Transverse colon (tissue), 4 donors: ENCODE measurements around the gene VPS9D1. TPM values are rescaled to one million over a fixed set of nuclear protein-coding genes. Genes with fewer than 3 reads are reported as not detected.
A peak's percentile ranks its signal among the peaks of the same experiment; 100 is the strongest.
"Not testable (repeated sequence)": the region's sequence is repeated elsewhere in the genome, so short reads cannot be mapped to it uniquely, and the experiment has no call there.

Experiments
- DNase-seq: peaks from one replicate; pipeline ENCODE4 v3.0.0-alpha.2; 2019
- H3K27ac ChIP-seq, 4 donors: fragments of 200-600 bp; sonication (generic); 2 replicates each; pipeline ENCODE4 v1.5.1; 2016 to 2018; ENCODE audit warnings: inconsistent platforms in 4 of 4
- H3K27me3 ChIP-seq: fragments of 200-600 bp; sonication (generic); 2 replicates; pipeline ENCODE4 v1.5.1; 2017; ENCODE audit warnings: inconsistent platforms
- H3K36me3 ChIP-seq, 4 donors: fragments of 200-600 bp; sonication (generic); 2 replicates each; pipeline ENCODE4 v1.5.1; 2017 to 2019; ENCODE audit warnings: inconsistent platforms in 4 of 4
- H3K4me1 ChIP-seq, 4 donors: fragments of 200-600 bp; sonication (generic); 2 replicates each; pipeline ENCODE4 v1.5.1; 2017 to 2020; ENCODE audit warnings: inconsistent platforms in 4 of 4
- H3K4me3 ChIP-seq, 4 donors: fragments of 200-600 bp; sonication (generic); 1 replicate in 1 of 4; 2 replicates in 3 of 4; pipeline versions ENCODE4 v1.5.1 to v1.6.1; 2017 to 2019; ENCODE audit warnings: inconsistent platforms in 4 of 4
- H3K9me3 ChIP-seq, 2 donors: fragments of 200-600 bp; sonication (generic); 2 replicates each; pipeline ENCODE4 v1.5.1; 2017 to 2019; ENCODE audit warnings: inconsistent platforms in 2 of 2
- CTCF ChIP-seq, 5 experiments: fragments of 200-600 bp in 3 of 5; fragments of 450-650 bp in 2 of 5; sonication (generic) in 3 of 5; IDR thresholded peaks; 1 replicate in 2 of 5; 2 replicates in 3 of 5; pipeline ENCODE4 v1.5.1; 2016 to 2017; ENCODE audit warnings: antibody characterized with exemption in 5 of 5, inconsistent platforms in 3 of 5, mild to moderate bottlenecking in 2 of 5, moderate library complexity in 1 of 5
- EP300 ChIP-seq: sonication (generic); formaldehyde crosslinking; IDR thresholded peaks from one replicate; pipeline ENCODE4 v1.6.1; 2017; ENCODE audit warnings: antibody characterized with exemption, low read depth
- POLR2A ChIP-seq: fragments of 450-650 bp; IDR thresholded peaks from one replicate; pipeline ENCODE4 v1.6.1; 2016; ENCODE audit warnings: antibody characterized with exemption, mild to moderate bottlenecking, moderate library complexity
- POLR2AphosphoS5 ChIP-seq, 3 donors: sonication (generic); formaldehyde crosslinking; IDR thresholded peaks; one replicate each; pipeline ENCODE4 v1.6.1; 2016; ENCODE audit warnings: antibody characterized with exemption in 3 of 3
- WGBS, 2 donors: methylation state at CpG; one replicate each; pipeline ENCODE4 v1.1.5; 2018; ENCODE audit warnings: low coverage in 1 of 2; 5-methylcytosine and 5-hydroxymethylcytosine counted together
- in situ Hi-C, 4 donors: fragments of 200-750 bp; cut with MboI; loops; one replicate each; pipeline versions ENCODE4 v1.15.0 to v1.15.1; 2017; ENCODE audit warnings: low sequenced_read_pairs in 3 of 4, low pct_ligation_motif_present in 1 of 4, low pct_unique_long_range_greater_than_20kb in 1 of 4
- intact Hi-C: fragments of 100-400 bp; cut with DNase I; formaldehyde crosslinking; loops from one replicate; pipeline ENCODE4 v1.15.1; 2023; ENCODE audit warnings: low total_unique reads
- total RNA-seq, 4 donors: library from RNA; depleted of rRNA; stranded (reverse); fragments of >200 nt; gene quantifications; one replicate each; pipeline ENCODE4 v1.1.0, GENCODE V29; 2016

The VPS9D1 gene
- total RNA-seq, 4 donors from 2014 or later = 13.1 to 54.6 (median 18.8) TPM

- H3K36me3 ChIP-seq = peaks cover 0 to 22% (median 7%) of the 10 kb centered on the region in 4 donors
- intact Hi-C loops = no loop called here
- H3K4me1 ChIP-seq = peaks cover 4 to 13% (median 8%) of the 10 kb centered on the region in 4 donors
- H3K4me3 ChIP-seq = no peak overlapping the region
- in situ Hi-C loops = no loop called here
- WGBS, 2 donors = 68 to 92% methylated on average over 4 to 19 of the region's 31 CpGs
- TF ChIP-seq EP300 = no peak
- no peak for TF ChIP-seq POLR2AphosphoS5 (IDR thresholded peaks at IDR 0.05)
- no peak for TF ChIP-seq POLR2A
- no peak for TF ChIP-seq CTCF (IDR thresholded peaks at IDR 0.05)
- H3K27ac ChIP-seq = peak overlapping the region in 1 of 4 donors; percentile 34
- H3K9me3 ChIP-seq = no peaks in the 10 kb centered on the region
- H3K27me3 ChIP-seq = no peaks in the 10 kb centered on the region
- no peak for DNase-seq
Measured at GRCh38 chr16:89695086-89695874, 25.4 kb downstream of the VPS9D1 start.

- 92% methylated on average over 6 of the region's 23 CpGs; no CpG with 5 or more reads in 1 of the 2 donors for WGBS, 2 donors
- H3K9me3 ChIP-seq, intact Hi-C loops, DNase-seq, H3K4me3 ChIP-seq, H3K4me1 ChIP-seq, in situ Hi-C loops, H3K27me3 ChIP-seq: not testable (repeated sequence)
- Histone ChIP-seq H3K27ac (peak overlapping the region in 1 of 4 donors; percentile 34), H3K36me3 (peaks cover 0 to 22% (median 7%) of the 10 kb centered on the region in 4 donors)
Measured at GRCh38 chr16:89694784-89695085, 26.0 kb downstream of the VPS9D1 start.

GRCh38 chr16:89693931-89694783, 26.5 kb downstream of the VPS9D1 start:
- in situ Hi-C loops (no loop called here), intact Hi-C loops (no loop called here)
- no peak for DNase-seq
- H3K27ac ChIP-seq = peak overlapping the region in 1 of 4 donors; percentile 34
- 93% methylated on average over 22 of the region's 32 CpGs; no CpG with 5 or more reads in 1 of the 2 donors for WGBS, 2 donors
- peaks cover 0 to 22% (median 9%) of the 10 kb centered on the region in 4 donors for H3K36me3 ChIP-seq
- no peaks in the 10 kb centered on the region for H3K9me3 ChIP-seq
- no peak overlapping the region for H3K4me3 ChIP-seq
- no peak for TF ChIP-seq POLR2AphosphoS5 (IDR thresholded peaks at IDR 0.05)
- no peak for TF ChIP-seq CTCF (IDR thresholded peaks at IDR 0.05)
- TF ChIP-seq EP300 = no peak
- no peak for TF ChIP-seq POLR2A
- no peaks in the 10 kb centered on the region for H3K27me3 ChIP-seq
- peaks cover 0 to 4% (median 0%) of the 10 kb centered on the region in 4 donors for H3K4me1 ChIP-seq

- in situ Hi-C loops = no loop called here
- TF ChIP-seq CTCF (IDR thresholded peaks at IDR 0.05) (no peak), EP300 (no peak), POLR2A (no peak), POLR2AphosphoS5 (IDR thresholded peaks at IDR 0.05) (no peak)
- intact Hi-C loops = no loop called here
- Histone ChIP-seq H3K9me3 (no peaks in the 10 kb centered on the region), H3K36me3 (peaks cover 0 to 22% (median 9%) of the 10 kb centered on the region in 4 donors), H3K27me3 (no peaks in the 10 kb centered on the region), H3K4me1 (peaks cover 0 to 9% (median 4%) of the 10 kb centered on the region in 4 donors), H3K4me3 (no peak overlapping the region), H3K27ac (no peak overlapping the region)
- 89% methylated on average over 11 of the region's 11 CpGs; no CpG with 5 or more reads in 1 of the 2 donors for WGBS, 2 donors
- DNase-seq = no peak
Measured at GRCh38 chr16:89693289-89693731, 27.4 kb downstream of the VPS9D1 start.
